Frontal cortex (tissue), 4 donors: ENCODE results near the gene U2AF1. TPM values are rescaled to one million over a fixed set of nuclear protein-coding genes. Genes with fewer than 3 reads are reported as not detected.
"Not testable (repeated sequence)": the region's sequence is repeated elsewhere in the genome, so short reads cannot be mapped to it uniquely, and the experiment has no call there.

Source experiments
- DNase-seq, 2 donors: peaks; one replicate each; pipeline ENCODE4 v3.0.0; 2012; ENCODE audit warnings: low spot score in 2 of 2
- FAIRE-seq: peaks from 2 replicates; lab custom pipeline; 2012; peaks lifted over from hg19 to GRCh38; lab: Jason Lieb, UNC
- total RNA-seq: library from RNA; depleted of rRNA; stranded (reverse); fragments of >200 nt; gene quantifications from one replicate; pipeline ENCODE4 v1.2.3, GENCODE V29; 2014
- donor health status: control.
- donor health status: control.
- donor health status: control.

Gene U2AF1
- total RNA-seq, 1 donor from 2014 or later: 21.2 TPM

DNA sequence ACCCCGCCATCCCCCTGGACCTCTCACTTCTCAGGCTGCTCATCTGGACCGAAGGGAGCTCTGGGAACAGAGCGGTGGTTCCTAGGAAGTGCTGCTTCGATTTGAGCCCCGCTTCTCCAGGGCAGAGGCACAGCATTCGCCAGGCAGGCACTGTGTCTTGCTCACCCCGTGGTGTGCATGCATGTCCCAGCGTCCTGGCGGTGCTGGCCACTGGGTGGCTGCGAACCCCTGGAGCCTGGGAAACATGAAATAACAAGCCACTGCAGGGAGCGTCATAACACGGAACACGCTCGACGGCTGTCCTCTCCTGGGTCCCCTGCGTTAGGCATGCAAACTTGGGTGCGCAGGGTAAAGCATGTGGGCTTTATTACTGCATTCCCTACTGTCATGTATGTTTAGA is 17.9 kb downstream of the U2AF1 start:
- FAIRE-seq, DNase-seq: not testable (repeated sequence)

DNA sequence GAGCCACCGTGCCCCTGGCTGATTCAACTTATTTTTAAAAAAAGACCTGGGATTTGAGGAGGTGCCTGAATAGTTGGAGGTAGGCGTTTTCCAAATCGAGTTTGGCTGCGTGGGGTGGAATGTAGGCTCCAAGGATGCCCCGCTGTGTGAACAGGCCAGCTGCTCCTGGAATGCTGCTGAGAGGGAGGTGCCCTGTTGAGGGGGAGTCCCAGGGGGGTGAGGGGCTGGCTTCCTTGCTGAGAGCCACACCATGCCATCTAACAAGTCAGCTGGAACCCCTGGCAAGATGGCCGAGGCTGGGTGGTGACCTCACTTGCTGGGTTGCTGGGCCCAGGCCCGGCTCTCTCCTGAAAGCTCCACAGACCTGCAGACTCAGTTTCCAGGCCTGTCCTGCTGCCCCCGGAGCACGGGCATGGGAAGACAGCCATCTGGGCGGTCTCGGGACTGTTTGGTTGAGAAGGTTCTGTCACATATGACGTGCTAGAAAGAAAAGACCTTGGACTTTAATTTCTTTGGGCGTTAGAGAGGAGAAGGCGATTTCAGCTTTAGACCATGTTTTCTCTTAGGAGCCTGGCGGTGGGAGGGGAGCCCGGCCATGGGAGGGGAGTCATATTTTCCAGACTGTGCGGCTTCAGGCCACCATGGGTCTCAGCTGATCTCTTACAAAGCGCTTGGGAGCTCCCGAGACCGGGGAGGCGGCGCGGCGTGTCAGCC is 24.6 kb downstream of the U2AF1 start:
- not testable (repeated sequence) for DNase-seq, FAIRE-seq

DNA sequence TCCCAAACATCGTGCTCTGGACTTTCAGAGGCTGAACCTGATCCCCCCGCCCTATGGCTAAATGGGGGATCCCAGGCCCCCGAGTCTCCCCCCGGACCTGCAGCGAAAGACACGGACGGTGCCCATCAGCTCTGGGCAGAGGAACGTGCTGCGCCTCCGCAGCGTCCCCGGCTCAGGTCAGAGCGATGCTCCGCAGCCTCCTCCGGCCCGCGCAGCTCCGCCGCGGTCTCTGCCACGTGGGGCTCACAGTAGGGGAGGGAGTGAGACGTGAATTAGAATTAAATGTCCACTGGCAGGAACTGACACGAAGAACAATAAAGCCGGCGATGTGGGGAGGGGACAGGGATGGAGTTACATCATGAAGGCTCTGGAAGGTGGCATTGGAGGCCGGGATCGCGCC is 30.7 kb downstream of the U2AF1 start:
- not testable (repeated sequence) for FAIRE-seq, DNase-seq

DNA sequence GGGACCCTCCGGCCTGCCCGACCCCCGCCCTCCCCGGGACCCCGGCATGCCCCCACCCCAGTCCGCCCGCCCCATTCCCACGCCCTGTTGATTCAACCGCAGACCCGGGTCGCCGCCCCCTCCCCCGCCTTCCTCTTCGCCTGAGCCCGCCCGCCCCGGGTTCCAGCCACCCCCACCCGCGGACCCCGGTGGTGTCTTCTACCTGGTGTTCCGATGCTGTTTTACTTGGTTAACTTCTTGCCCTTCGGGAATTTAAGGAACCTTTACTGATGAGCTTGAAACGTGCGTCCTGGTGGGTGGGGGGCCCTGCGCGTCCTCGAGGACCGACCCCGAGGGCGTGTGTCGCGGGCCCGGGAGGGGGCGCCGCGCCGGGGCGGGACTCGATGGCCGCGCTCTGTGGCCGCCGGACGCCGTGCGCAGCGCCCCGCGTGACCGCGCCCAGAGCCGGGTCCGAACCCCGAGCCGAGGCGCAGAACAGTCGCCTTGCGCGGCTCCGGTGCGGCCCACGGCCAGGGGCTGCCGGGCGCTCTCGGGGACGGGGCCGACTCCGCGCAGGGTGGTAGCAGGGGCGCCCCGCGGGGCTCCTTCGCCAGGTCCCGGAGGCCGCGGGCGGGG is 31.2 kb downstream of the U2AF1 start:
- FAIRE-seq, DNase-seq: not testable (repeated sequence)

DNA sequence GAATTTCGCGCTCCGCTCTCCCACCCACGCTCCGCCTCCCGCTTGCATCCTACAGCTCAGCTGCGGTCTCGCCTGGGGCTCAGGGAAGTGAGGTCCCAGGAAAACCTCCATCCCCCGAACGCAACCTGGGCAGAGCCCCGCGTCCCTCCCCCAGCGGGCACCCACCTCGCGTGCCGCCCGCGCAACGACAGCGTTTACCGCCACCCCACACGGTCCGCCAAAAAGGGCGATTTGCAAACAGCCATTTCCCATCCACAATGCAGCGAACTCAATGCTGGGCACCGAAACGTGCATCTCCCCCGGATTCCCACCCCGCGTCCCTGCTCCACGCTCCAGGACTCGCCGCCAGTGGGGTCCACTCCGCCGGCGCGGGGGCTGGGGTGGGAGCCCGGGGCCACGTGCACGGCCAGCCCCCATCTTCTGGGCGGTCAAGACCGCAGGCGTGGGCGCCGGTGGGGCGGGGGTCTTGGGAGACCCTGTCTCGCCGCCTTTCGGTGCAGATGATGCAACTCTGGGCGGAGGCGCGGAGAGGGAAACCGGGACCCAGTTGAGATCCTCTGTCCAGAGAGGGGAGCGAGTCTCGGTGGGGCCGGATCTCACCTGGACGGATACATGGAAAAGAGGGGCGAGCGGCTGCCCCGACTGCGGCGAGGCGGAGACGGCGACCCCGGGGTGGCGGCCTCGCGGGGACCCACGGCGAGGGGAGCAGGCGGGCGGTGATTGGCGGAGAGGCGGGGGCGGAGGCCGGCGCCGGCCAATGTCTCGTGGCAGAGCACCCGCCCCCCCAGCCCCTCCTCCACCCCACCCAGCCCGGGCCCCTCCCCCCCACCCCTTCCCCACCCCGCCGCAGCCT is 32.0 kb downstream of the U2AF1 start, which contains the start of gene CBS:
TSS of gene CBS (minus strand) at position 666 of the 853 bp plus-strand sequence. CDS start 3,642 bp downstream, outside the sequence.
- FAIRE-seq: not testable (repeated sequence)

DNA sequence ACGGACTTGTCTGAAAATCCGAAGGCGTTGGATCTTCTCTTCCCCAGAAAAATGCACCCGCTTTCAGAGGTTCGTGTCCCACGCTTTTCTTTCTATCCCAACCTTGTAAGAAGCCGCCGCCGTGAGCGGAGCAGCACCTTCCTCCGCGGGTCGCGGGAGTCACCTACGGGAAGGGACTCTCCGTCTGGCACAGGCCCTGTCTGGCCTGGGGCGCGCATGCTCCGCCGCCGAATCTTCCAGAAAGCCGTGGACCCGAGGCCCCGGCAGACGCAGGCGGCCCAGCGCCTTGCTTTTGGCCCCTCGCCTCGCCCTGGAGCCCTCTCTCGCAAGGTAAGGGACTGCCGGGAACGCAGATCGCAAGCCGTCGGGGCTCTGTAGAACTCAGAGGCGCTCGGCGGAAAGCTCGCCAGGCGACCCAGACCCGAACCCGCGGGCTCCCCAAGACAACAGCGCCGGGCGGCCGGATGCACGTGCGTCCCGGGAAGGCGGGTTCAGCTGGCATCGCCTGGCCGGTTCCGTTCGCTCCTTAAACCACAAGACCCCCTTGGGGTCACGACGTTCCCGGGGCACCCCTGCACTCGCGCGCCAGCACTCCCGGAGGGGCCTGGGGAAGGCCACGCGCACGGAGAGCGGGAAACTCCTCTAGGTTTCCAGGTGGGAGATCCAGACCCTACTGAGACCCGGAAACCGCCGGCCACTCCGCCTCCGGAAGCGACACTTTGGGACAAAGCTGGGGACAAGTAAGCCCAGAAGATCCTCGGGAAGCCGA is 32.8 kb downstream of the U2AF1 start:
- not testable (repeated sequence) for FAIRE-seq, DNase-seq

More for the DNA sequence above, 32.0 kb downstream of the U2AF1 start, which contains the start of gene CBS:
- DNase-seq: not testable (repeated sequence)

DNA sequence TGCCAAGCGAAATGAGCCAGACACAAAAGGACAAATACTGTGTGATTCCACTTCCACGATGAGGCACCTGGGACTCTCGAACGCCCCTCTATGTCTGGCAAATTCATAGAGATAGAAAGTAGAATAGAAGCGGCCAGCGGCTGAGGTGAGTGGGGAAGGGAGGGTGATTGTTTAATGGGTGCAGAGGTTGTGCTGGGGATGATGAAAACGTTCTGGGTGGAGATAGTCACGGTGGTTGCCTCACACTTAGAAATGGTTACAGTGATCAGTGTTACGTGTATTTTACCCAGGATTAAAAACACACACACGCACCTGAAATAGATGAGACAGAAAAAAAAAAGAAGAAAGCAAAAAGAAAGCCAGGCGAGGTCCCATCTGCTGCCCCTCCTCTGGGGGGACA is 34.6 kb downstream of the U2AF1 start:
- DNase-seq, FAIRE-seq: not testable (repeated sequence)

DNA sequence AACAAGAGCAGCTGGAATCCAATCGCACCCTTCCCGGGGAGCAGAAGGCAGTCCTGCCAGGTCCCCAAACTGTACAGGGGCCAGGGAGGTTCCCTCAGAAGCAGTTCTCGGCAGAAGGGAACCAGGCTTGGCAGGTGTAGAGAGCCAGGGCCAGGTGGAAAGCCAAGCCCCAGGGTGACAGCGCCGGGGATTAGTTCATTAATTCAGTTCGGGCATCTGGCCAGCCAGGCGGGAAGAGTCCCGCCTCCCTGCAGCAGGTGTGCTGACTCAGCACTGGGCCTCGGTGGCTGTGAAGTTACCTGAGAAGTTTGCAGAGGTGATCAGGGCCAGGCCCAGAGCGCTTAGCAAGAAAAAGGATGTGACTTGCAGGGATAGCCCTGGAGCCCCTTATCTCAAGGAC is 37.7 kb downstream of the U2AF1 start:
- FAIRE-seq, DNase-seq: not testable (repeated sequence)

DNA sequence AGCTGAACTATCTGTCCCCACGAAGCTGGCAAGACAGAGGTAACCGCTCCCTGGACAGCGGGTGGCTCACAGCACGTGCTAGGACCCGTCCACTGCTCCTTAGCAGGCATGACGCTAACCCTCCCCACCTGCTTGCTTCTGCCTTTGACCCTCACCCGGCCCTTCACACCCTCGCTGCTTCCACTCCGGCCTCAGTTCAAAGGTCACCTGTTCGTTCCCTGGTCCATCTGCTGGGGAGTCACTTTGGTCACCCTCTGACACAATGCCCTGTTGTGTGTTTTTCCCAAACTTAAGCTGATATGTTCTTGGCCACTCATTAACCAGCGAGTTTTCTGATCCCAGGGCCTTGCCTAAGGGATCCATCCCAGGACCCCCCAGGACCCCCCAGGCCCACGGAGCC is 39.3 kb downstream of the U2AF1 start:
- DNase-seq, FAIRE-seq: not testable (repeated sequence)

DNA sequence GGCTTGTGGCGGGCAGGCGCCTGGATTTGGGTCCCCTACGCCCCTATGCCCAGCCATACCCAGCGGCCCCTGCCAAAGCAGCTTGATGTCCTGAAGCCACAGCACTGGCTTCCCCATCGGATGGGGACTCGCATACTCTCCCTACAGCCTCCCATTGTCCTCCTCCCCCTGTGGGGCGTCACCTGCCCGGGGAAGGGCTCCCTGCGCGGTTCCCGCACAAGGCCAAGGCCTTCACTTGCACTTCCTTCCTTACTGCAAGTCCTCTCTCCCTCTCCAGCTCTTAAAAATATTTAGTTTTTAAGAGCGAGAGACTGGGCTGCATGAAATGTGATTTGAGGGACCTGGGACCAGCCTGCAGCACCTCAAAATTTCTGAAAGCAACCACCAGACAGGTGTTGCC is 40.7 kb downstream of the U2AF1 start:
- not testable (repeated sequence) for FAIRE-seq, DNase-seq

DNA sequence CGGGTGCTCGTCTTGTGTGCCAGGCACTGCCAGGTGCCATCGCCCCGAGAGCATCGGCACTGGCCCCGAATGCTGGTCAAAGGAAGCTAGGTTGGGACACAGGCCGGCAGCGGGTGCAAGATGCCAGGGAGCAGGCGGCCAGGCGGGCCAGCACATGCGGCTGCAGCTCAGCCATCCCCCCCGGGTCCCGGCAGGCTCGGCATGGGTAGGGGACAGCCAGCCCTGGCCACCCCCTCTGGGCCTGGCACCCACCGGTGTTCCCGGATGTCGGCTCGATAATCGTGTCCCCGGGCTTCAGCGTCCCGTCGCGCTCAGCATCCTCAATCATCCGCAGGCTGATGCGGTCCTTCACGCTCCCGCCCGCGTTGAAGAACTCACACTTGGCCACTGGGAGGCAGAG is 41.4 kb downstream of the U2AF1 start:
- not testable (repeated sequence) for DNase-seq, FAIRE-seq

DNA sequence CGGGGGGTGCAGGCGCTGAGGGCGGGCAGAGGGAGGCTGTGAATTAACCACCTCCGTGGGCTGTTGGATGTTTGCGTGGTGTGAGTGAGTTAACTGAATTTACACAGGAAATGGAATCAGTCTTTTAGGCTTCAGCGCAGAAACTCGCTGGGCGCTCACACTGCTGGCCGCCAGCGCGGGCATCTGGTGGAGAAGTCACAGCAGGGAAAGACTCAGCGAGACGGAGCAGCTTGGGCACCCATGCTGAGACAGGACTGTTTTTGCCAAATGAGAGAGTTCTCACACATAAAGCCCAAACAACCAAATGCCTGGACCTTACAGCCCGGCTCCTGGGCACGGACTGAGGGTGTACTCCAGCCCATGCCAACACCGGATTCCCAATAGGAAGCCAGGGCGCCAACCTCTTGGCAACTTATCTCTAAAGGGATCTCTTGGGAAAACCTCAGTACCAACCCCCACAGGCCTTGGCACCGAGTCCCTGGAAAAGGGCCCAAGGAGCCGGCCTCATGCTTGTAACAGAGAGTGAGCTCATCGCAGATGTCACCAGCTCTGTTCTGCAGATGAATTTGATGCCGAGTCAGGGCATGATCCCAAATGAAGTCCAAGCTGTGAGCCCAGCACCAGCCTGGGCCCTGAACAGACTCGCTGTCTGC is 43.0 kb downstream of the U2AF1 start:
- DNase-seq, FAIRE-seq: not testable (repeated sequence)

DNA sequence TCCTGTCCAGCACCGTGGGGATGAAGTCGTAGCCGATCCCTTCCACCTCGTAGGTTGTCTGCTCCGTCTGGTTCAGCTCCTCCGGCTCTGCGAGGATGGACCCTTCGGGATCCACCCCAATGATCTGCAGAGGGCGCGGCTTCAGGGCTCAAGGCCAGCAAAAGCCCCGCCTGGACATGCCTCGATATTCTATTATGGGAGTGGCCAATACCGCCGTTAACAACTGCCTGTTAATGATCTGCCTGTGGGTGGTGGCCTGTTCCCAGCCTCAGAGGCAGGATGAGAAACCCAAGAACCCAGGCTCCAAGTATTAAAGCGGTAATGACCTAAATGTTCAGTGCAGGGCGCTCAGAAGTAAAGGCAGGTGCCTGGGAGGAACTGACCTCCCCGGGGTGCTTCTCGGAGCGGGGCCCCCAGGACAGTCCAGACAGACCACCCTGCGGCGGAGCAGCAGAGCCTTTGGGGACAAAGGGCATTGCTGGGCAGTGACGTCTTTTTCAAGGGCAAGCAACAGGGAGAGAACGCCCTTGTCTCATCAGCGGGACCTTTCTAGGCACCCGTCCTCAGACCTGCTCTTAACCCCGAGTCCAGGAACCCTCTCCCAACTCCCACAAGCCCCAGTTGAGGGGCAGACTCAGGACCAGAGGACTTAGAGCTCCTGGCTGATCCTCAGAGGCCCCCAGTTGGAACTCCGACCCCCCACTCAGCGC is 44.3 kb downstream of the U2AF1 start:
- not testable (repeated sequence) for DNase-seq, FAIRE-seq

DNA sequence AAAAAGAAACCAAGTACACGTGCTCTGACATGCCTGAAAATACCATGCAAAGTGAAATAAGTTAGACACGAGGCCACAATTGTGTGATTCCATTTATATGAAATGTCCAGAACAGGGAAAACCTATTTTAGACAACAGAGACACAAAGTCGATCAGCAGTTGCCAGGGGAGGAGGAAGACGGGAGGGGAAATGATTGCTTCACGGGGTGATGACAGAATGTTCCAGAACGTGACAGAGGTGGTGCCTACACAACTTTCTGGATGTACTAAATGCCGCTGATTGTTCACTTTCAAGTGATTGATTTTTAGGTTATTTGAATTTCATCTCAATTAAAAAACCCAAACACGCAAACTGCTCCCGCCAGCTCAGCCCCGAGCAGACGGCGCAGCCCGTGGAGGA is 54.3 kb downstream of the U2AF1 start:
- not testable (repeated sequence) for DNase-seq, FAIRE-seq

DNA sequence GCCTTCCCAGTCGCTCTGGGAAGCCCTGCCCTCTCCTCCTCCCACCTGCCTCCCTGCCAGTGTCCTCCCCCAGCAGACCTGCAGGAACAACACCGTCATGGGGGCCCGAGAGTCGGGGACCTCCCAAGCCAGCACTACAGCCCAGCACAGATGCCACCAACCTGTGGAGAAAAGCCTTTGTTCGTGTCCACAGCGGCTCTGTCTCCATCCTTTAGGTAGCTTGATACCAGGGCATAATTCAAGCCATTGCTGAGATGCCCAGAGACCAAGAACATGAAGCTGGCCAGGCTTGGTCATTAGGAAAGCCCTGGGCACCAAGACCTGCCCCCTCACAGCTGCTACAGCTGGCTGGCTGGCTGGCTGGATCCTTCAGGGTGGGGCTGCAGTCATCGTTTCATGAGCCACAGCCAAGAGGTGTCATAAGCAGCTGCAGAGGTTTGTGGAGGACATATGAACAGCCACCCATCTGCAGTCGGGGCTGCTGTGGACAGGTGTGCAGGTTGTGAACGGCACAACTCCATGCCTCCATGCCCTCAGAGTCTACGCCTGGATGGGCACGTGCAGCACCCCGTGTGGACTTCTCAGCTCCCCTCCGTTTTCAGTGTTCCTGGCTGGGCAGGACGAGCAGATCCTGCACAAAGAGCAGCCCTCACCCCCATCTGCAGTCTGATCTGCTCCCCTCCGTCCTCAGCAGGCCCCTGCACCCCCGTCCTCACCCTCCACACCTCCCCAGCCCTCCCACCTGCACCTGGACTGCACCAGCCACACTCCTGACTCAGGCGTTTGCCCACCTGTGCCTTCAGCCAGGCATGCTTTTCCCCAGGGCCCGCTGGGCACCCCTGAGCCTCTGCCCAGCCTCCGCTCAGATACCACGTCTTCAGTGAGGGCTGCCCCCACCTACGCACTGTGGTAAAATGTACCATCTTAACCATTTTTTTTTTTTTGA is 61.2 kb downstream of the U2AF1 start:
- not testable (repeated sequence) for FAIRE-seq, DNase-seq

DNA sequence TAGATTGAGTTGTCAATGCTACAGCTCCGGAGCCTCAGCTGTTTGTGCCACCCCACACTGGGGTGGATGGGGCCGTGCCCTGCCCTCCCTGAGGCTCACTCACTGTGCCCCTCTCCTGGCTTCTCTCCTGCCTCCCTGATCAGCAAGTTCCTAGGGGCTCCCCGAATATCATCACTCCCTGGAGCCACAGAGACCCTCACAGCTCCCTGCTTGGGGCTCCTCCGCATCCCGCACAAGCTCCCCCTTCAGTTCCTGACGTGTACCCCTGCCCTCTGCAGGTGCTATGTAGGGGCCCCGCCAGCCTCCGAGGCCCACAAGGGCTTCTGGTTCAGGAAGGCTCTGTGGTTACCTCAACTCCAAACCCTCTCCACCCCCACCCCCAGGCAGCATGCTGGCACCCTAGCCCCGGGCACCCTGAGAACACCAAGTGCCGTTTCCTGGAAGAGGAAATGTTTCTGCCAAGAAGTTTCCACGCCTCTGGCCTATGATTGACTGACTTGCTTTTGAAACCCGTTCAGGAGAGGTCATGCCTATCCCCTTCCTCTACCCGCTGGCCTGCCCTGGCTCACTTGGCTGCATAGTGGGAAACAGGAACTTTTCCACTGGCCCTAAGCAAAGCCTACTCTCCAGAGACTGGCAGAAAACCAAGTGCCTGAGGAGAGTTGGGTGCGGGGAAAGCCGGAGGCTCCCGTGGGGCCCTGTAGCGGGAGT is 62.0 kb downstream of the U2AF1 start:
- not testable (repeated sequence) for DNase-seq, FAIRE-seq
